ENCODE measurements around the gene LUZP1. TPM values are rescaled to one million over a fixed set of nuclear protein-coding genes. Genes with fewer than 3 reads are reported as not detected.
A peak's percentile ranks its signal among the peaks of the same experiment; 100 is the strongest.

LUZP1 gene
- polyA plus RNA-seq, 1 of the 3 experiments (the other 2 are of a cell fraction) = 8.9 TPM

DNA sequence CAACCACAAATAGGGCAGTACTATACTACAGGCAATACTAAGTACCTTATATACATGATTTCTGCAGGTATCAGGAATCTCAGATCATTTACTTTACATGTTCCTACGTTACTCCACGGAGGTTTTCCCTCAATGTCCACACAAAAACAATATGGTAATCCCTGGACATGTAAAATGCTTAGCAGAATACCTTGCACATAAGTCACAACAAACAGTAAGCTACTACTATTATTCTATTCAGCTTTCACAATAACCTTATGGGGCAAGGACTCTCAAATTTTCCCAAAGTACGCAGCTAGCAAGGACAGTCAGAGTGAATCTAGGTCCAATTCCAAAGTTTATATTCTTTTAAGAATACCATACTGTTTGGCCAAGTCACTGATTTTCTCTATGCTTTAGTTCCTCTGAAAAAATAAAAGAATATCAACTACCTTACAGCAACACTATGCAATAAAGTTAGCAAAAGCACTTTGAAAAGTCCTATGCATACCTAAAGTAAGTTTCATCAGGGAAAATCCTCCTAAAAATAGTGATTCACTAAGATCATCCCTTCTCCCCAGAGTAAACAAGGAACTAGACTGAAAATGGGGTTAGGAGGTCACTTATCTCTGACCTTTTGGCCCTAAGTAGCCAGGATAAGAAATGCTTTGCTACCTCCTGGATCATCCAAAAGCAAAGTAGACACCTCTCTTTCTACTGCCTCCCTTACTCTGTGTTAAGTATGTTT is 67.4 kb downstream of the LUZP1 start:
- Histone ChIP-seq H3K79me2 (ENCODE audit: insufficient read depth) (peaks cover 60% of the 10 kb centered on the region), H3K9me2 (no peaks in the 10 kb centered on the region), H2AFZ (ENCODE audit: low read depth) (no peak overlapping the region), H3F3A (replicated peaks; ENCODE audit: insufficient read depth) (peaks cover 54% of the 10 kb centered on the region), H3K27me3 (ENCODE audit: insufficient read depth) (no peaks in the 10 kb centered on the region), H3K36me3 (replicated peaks in 1 of 2; ENCODE audit: control insufficient read depth in 1 of 2, insufficient read depth in 2 of 2, low read length in 1 of 2) (peaks cover 2 to 29% of the 10 kb centered on the region in 2 experiments), H3K9me3 (no peaks in the 10 kb centered on the region), H4K20me1 (ENCODE audit: insufficient read depth) (peaks cover 25% of the 10 kb centered on the region), H3K4me3 (ENCODE audit: low read depth in 2 of 2, low read length in 1 of 2) (no peak overlapping the region), H3K4me1 (ENCODE audit: control insufficient read depth in 1 of 2, insufficient read depth in 2 of 2, low read depth in 1 of 2, low read length in 1 of 2) (peaks cover 9 to 46% of the 10 kb centered on the region in 2 experiments), H3K4me2 (peak overlapping the region; percentile 54), H3K9ac (peak overlapping the region; percentile 0; the same call in 1 of the 2 replicates), H3K27ac (ENCODE audit: low read depth in 2 of 2, low read length in 1 of 2) (peak overlapping the region in 1 of 2 experiments; percentile 82; a peak in 2 of 4 replicates)
- ChIA-PET POLR2A (no interaction called here), CTCF (interaction anchor here (1.5 to 13.1 kb wide), 6 partner anchors 8 to 395 kb away, joined by 3 to 419 read pairs (median 18); no protein-coding TSS in a partner anchor)
- DNase-seq = no peak
- TF ChIP-seq NRF1 (IDR thresholded peaks at IDR 0.05; ENCODE audit: low read depth, low read length) (no peak), TCF12 (IDR thresholded peaks at IDR 0.05) (no peak), TAF1 (IDR thresholded peaks at IDR 0.05; ENCODE audit: borderline replicate concordance, low read depth, low read length) (no peak), FOXJ3 (CRISPR knock-in tag; IDR thresholded peaks at IDR 0.05) (no peak), RCOR1 (IDR thresholded peaks at IDR 0.05; ENCODE audit: low read length) (no peak), GABPA (IDR thresholded peaks at IDR 0.05; ENCODE audit: low read depth) (no peak), RAD21 (IDR thresholded peaks at IDR 0.05; ENCODE audit: low read length) (no peak), EZH2phosphoT487 (IDR thresholded peaks at IDR 0.05; ENCODE audit: borderline replicate concordance, low read depth) (no peak), RXRA (IDR thresholded peaks at IDR 0.05; ENCODE audit: borderline replicate concordance, low read depth) (peak; percentile 59; the same call in 1 of the 2 replicates), NFIC (IDR thresholded peaks at IDR 0.05; ENCODE audit: borderline replicate concordance) (no peak), TEAD4 (IDR thresholded peaks at IDR 0.05; ENCODE audit: borderline replicate concordance, insufficient read depth) (no peak), JUND (IDR thresholded peaks at IDR 0.05) (0 out of 2 replicates have a peak, but pooled peaks have one; percentile 12), ELF1 (IDR thresholded peaks at IDR 0.05) (no peak), YY1 (IDR thresholded peaks at IDR 0.05; ENCODE audit: low read depth) (no peak), SIN3A (IDR thresholded peaks at IDR 0.05; ENCODE audit: borderline replicate concordance, low read depth, low read length) (no peak), FOSL2 (IDR thresholded peaks at IDR 0.05; ENCODE audit: borderline replicate concordance, low read depth) (peak; percentile 44; the same call in 1 of the 2 replicates)
- TF ChIP-seq, protein P1, sequence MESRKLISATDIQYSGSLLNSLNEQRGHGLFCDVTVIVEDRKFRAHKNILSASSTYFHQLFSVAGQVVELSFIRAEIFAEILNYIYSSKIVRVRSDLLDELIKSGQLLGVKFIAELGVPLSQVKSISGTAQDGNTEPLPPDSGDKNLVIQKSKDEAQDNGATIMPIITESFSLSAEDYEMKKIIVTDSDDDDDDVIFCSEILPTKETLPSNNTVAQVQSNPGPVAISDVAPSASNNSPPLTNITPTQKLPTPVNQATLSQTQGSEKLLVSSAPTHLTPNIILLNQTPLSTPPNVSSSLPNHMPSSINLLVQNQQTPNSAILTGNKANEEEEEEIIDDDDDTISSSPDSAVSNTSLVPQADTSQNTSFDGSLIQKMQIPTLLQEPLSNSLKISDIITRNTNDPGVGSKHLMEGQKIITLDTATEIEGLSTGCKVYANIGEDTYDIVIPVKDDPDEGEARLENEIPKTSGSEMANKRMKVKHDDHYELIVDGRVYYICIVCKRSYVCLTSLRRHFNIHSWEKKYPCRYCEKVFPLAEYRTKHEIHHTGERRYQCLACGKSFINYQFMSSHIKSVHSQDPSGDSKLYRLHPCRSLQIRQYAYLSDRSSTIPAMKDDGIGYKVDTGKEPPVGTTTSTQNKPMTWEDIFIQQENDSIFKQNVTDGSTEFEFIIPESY (IDR thresholded peaks at IDR 0.05; ENCODE audit: borderline replicate concordance, low read depth) = no peak
- TF ChIP-seq, protein P2, sequence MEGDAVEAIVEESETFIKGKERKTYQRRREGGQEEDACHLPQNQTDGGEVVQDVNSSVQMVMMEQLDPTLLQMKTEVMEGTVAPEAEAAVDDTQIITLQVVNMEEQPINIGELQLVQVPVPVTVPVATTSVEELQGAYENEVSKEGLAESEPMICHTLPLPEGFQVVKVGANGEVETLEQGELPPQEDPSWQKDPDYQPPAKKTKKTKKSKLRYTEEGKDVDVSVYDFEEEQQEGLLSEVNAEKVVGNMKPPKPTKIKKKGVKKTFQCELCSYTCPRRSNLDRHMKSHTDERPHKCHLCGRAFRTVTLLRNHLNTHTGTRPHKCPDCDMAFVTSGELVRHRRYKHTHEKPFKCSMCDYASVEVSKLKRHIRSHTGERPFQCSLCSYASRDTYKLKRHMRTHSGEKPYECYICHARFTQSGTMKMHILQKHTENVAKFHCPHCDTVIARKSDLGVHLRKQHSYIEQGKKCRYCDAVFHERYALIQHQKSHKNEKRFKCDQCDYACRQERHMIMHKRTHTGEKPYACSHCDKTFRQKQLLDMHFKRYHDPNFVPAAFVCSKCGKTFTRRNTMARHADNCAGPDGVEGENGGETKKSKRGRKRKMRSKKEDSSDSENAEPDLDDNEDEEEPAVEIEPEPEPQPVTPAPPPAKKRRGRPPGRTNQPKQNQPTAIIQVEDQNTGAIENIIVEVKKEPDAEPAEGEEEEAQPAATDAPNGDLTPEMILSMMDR (IDR thresholded peaks at IDR 0.05) = no peak
- TF ChIP-seq, protein P3, sequence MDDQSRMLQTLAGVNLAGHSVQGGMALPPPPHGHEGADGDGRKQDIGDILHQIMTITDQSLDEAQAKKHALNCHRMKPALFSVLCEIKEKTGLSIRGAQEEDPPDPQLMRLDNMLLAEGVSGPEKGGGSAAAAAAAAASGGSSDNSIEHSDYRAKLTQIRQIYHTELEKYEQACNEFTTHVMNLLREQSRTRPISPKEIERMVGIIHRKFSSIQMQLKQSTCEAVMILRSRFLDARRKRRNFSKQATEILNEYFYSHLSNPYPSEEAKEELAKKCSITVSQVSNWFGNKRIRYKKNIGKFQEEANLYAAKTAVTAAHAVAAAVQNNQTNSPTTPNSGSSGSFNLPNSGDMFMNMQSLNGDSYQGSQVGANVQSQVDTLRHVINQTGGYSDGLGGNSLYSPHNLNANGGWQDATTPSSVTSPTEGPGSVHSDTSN (IDR thresholded peaks at IDR 0.05) = no peak
- TF ChIP-seq, protein P4, sequence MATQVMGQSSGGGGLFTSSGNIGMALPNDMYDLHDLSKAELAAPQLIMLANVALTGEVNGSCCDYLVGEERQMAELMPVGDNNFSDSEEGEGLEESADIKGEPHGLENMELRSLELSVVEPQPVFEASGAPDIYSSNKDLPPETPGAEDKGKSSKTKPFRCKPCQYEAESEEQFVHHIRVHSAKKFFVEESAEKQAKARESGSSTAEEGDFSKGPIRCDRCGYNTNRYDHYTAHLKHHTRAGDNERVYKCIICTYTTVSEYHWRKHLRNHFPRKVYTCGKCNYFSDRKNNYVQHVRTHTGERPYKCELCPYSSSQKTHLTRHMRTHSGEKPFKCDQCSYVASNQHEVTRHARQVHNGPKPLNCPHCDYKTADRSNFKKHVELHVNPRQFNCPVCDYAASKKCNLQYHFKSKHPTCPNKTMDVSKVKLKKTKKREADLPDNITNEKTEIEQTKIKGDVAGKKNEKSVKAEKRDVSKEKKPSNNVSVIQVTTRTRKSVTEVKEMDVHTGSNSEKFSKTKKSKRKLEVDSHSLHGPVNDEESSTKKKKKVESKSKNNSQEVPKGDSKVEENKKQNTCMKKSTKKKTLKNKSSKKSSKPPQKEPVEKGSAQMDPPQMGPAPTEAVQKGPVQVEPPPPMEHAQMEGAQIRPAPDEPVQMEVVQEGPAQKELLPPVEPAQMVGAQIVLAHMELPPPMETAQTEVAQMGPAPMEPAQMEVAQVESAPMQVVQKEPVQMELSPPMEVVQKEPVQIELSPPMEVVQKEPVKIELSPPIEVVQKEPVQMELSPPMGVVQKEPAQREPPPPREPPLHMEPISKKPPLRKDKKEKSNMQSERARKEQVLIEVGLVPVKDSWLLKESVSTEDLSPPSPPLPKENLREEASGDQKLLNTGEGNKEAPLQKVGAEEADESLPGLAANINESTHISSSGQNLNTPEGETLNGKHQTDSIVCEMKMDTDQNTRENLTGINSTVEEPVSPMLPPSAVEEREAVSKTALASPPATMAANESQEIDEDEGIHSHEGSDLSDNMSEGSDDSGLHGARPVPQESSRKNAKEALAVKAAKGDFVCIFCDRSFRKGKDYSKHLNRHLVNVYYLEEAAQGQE (IDR thresholded peaks at IDR 0.05; ENCODE audit: low read depth, low read length) = no peak
- WGBS (ENCODE audit: low lambda C conversion rate) = 93% methylated on average over 3 of the region's 3 CpGs
